Neural crest cell (in vitro differentiated cells): ENCODE measurements around the gene ENO2. TPM values are rescaled to one million over a fixed set of nuclear protein-coding genes. Genes with fewer than 3 reads are reported as not detected.
A peak's percentile ranks its signal among the peaks of the same experiment; 100 is the strongest.

Experiments used
- DNase-seq: peaks from one replicate; pipeline ENCODE4 v3.0.0; 2021; ENCODE audit warnings: low read depth, mixed read lengths, low spot score
- H3K27ac Mint-ChIP-seq: one replicate; pipeline ENCODE4 v1.8.0; 2021; ENCODE audit warnings: mild to moderate bottlenecking, mixed read lengths; ENCODE audit not compliant: unreplicated experiment
- H3K27me3 Mint-ChIP-seq: 2 replicates; pipeline ENCODE4 v1.8.0; 2021; ENCODE audit warnings: low read depth, mild to moderate bottlenecking, mixed read lengths
- H3K36me3 Mint-ChIP-seq: 2 replicates; pipeline ENCODE4 v1.8.0; 2021; ENCODE audit warnings: low read depth, mild to moderate bottlenecking, mixed read lengths
- H3K4me1 Mint-ChIP-seq: 2 replicates; pipeline ENCODE4 v1.8.0; 2021; ENCODE audit warnings: mixed read lengths
- H3K4me3 Mint-ChIP-seq: one replicate; pipeline ENCODE4 v1.8.0; 2021; ENCODE audit warnings: mild to moderate bottlenecking, mixed read lengths
- H3K9me3 Mint-ChIP-seq: 2 replicates; pipeline ENCODE4 v1.8.0; 2021; ENCODE audit warnings: mixed read lengths
- microRNA-seq: library from miRNA; unstranded; fragments of <30 nt; microRNA quantifications from one replicate; pipeline ENCODE4, GENCODE V29; 2020
- total RNA-seq: library from RNA; stranded (reverse); gene quantifications from 2 replicates; pipeline ENCODE4 v1.2.1, GENCODE V29; 2021
- TF ChIP-seq, protein P1 (sequence below): fragments of 200-600 bp; sonication (generic); conservative IDR thresholded peaks from 2 replicates; pipeline ENCODE4 v1.5.0; 2021; ENCODE audit warnings: antibody characterized with exemption, mild to moderate bottlenecking

The ENO2 gene
- total RNA-seq, 1 donor from 2014 or later = 68.4 TPM

DNA sequence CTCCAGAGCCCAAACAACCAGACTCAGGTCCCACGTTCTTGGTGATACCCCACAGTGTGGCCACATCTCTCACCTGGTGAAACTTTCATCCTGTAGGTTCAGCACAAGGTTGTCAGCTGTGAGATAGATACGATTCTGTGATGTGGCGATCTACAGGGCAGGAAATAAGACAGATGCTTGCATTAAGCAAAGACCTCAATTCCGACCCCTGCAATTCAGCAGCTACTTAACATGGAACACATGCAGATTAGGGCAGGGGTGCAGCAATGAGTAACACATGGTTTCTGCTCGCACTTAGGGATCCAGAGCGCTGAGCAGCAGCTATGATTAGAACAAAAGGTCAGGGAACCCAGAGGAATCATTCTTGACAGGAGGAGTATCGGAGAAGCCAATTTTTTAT, 52.0 kb downstream of the ENO2 start:
- Mint-ChIP-seq H3K9me3 (no peaks in the 10 kb centered on the region), H3K27ac (no peak overlapping the region), H3K27me3 (no peaks in the 10 kb centered on the region), H3K4me3 (peak overlapping the region; percentile 78), H3K4me1 (peaks cover 36% of the 10 kb centered on the region), H3K36me3 (peaks cover 17% of the 10 kb centered on the region)
- TF ChIP-seq, protein P1, sequence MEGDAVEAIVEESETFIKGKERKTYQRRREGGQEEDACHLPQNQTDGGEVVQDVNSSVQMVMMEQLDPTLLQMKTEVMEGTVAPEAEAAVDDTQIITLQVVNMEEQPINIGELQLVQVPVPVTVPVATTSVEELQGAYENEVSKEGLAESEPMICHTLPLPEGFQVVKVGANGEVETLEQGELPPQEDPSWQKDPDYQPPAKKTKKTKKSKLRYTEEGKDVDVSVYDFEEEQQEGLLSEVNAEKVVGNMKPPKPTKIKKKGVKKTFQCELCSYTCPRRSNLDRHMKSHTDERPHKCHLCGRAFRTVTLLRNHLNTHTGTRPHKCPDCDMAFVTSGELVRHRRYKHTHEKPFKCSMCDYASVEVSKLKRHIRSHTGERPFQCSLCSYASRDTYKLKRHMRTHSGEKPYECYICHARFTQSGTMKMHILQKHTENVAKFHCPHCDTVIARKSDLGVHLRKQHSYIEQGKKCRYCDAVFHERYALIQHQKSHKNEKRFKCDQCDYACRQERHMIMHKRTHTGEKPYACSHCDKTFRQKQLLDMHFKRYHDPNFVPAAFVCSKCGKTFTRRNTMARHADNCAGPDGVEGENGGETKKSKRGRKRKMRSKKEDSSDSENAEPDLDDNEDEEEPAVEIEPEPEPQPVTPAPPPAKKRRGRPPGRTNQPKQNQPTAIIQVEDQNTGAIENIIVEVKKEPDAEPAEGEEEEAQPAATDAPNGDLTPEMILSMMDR = no peak
- no peak for DNase-seq

DNA sequence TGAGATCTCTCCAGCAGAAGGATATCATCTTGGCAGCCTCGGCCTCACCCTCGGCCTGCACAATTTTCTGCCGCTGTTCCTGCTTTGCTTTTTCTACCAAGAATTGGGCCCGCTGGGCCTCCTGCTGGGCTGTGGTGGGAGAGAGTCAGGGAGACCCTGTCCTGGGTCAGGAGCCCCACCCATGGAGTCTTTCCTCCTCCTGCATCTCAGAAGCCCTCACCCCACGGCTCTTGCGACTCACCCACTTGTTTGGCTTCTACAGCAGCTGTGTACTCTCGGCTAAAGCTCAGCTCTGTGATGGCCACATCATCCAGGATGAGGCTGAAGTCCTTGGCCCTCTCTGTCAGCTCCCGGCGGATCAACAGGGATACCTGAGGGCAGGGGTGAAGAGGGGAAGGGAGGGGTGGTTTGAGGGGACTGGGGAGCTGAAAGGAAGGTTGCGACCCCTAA, 53.3 kb downstream of the ENO2 start:
- Mint-ChIP-seq H3K36me3 (peaks cover 17% of the 10 kb centered on the region), H3K4me1 (peaks cover 37% of the 10 kb centered on the region), H3K27me3 (no peaks in the 10 kb centered on the region), H3K9me3 (no peaks in the 10 kb centered on the region), H3K4me3 (peak overlapping the region; percentile 62), H3K27ac (no peak overlapping the region)
- TF ChIP-seq, protein P1 = no peak
- no peak for DNase-seq

DNA sequence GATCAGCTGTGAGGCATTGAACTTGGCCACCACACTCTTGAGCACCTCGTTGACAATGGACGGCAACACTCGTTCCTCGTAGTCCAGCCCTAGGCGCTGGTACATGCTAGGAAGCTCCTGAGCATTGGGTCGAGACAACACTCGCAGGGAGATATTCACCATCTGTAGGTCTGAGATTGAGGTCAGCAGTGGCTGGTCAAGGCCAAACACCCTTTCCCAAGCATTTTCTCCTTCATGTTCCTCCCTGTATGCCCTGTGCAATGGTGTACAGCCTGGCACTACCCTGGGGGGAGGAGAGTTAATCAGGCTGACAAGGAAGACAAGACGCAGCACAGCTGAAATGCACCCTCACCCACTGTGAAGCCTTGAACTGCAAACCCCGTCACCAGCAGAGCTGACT, 54.0 kb downstream of the ENO2 start:
- no peak for DNase-seq
- TF ChIP-seq, protein P1 = no peak
- peaks cover 37% of the 10 kb centered on the region for H3K4me1 Mint-ChIP-seq
- peaks cover 17% of the 10 kb centered on the region for H3K36me3 Mint-ChIP-seq
- H3K27me3 Mint-ChIP-seq = no peaks in the 10 kb centered on the region
- no peak overlapping the region for H3K27ac Mint-ChIP-seq
- H3K4me3 Mint-ChIP-seq = peak overlapping the region; percentile 99
- no peaks in the 10 kb centered on the region for H3K9me3 Mint-ChIP-seq

DNA sequence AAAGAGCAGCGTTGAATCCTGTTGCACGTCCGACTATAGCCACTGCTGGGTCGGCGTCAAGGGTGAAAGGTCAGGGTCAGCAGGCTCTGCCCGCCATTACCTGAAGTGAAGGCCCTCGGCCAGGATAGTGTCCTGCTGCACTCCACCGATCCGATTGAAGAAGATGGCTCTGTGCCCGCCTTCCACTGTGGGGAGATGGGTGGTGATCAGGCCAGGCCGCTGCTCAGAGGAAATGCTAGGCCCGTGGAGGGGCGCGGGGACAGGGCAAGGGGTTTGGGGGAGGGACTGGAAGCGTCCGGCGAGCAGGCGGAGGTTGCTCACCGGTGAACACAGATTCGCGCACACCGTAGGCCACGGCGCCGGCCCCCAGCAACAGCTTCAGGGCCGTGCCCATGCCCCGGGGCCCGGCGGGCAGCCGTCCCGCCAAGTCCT, 55.7 kb downstream of the ENO2 start:
- peak overlapping the region; percentile 99 for H3K4me3 Mint-ChIP-seq
- no peaks in the 10 kb centered on the region for H3K9me3 Mint-ChIP-seq
- H3K4me1 Mint-ChIP-seq = peaks cover 35% of the 10 kb centered on the region
- H3K27me3 Mint-ChIP-seq = no peaks in the 10 kb centered on the region
- TF ChIP-seq, protein P1 = no peak
- peaks cover 17% of the 10 kb centered on the region for H3K36me3 Mint-ChIP-seq
- peak overlapping the region; percentile 78 for H3K27ac Mint-ChIP-seq
- DNase-seq = no peak

Small RNA genes within 50 kb of the gene (microRNA-seq; reads per million reads assigned to microRNA genes)
- gene MIR141 = 11.8 reads per million, percentile 23 among the genes with 10 or more reads in this experiment
- gene MIR200C = 296 reads per million, percentile 71 among the genes with 10 or more reads in this experiment

Other genes with a start within 250 kb of the ENO2 start
- gene ZNF384, start 225.2 kb upstream of the ENO2 start, total RNA-seq = 93.2 and 94.3 TPM in 2 replicates
- 8.6 and 8.7 TPM in 2 replicates for gene PIANP, start 213.8 kb upstream of the ENO2 start, total RNA-seq
- 37.5 and 37.7 TPM in 2 replicates for gene COPS7A, start 190.5 kb upstream of the ENO2 start, total RNA-seq
- 203 and 217 TPM in 2 replicates for gene MLF2, start 161.4 kb upstream of the ENO2 start, total RNA-seq
- gene PTMS, start 148.2 kb upstream of the ENO2 start, total RNA-seq = 629 and 669 TPM in 2 replicates
- 4.7 and 4.9 TPM in 2 replicates for gene LAG3, start 142.1 kb upstream of the ENO2 start, total RNA-seq
- 3.8 and 4.1 TPM in 2 replicates for gene CD4, start 125.1 kb upstream of the ENO2 start, total RNA-seq
- gene GPR162, start 92.8 kb upstream of the ENO2 start, total RNA-seq = 16.4 and 17.4 TPM in 2 replicates
- 47.4 and 52.7 TPM in 2 replicates for gene P3H3, start 86.2 kb upstream of the ENO2 start, total RNA-seq
- gene GNB3, start 73.7 kb upstream of the ENO2 start, total RNA-seq = 21.2 and 22.2 TPM in 2 replicates
- 67.9 and 71.7 TPM in 2 replicates for gene CDCA3, start 63.3 kb upstream of the ENO2 start, total RNA-seq
- 172 and 173 TPM in 2 replicates for gene USP5, start 62.4 kb upstream of the ENO2 start, total RNA-seq
- 685 and 713 TPM in 2 replicates for gene TPI1, start 47.0 kb upstream of the ENO2 start, total RNA-seq
- 6.2 and 7.0 TPM in 2 replicates for gene SPSB2, start 41.3 kb upstream of the ENO2 start, total RNA-seq
- 4.8 and 5.2 TPM in 2 replicates for gene LRRC23, start 9.8 kb upstream of the ENO2 start, total RNA-seq
- gene ATN1, start 13.4 kb downstream of the ENO2 start, total RNA-seq = 118 and 122 TPM in 2 replicates
- not detected in 2 replicates for gene RNU7-1, start 29.2 kb downstream of the ENO2 start, total RNA-seq
- gene C12orf57, start 29.4 kb downstream of the ENO2 start, total RNA-seq = 293 and 298 TPM in 2 replicates
- 0.73 and 1.1 TPM in 2 replicates for gene PTPN6, start 36.8 kb downstream of the ENO2 start, total RNA-seq
- gene PHB2, start 56.1 kb downstream of the ENO2 start, total RNA-seq = 330 and 335 TPM in 2 replicates
- 57.5 and 65.5 TPM in 2 replicates for gene EMG1, start 56.3 kb downstream of the ENO2 start, total RNA-seq
- gene LPCAT3, start 103.9 kb downstream of the ENO2 start, total RNA-seq = 29.7 and 32.8 TPM in 2 replicates
- gene C1S, start 146.1 kb downstream of the ENO2 start, total RNA-seq = 2.2 and 3.6 TPM in 2 replicates
- 4.0 and 5.3 TPM in 2 replicates for gene C1R, start 177.9 kb downstream of the ENO2 start, total RNA-seq
- 12.8 and 15.3 TPM in 2 replicates for gene C1RL, start 194.6 kb downstream of the ENO2 start, total RNA-seq
- gene RBP5, start 214.3 kb downstream of the ENO2 start, total RNA-seq = 0.65 and 1.0 TPM in 2 replicates
- gene CLSTN3, start 215.8 kb downstream of the ENO2 start, total RNA-seq = 28.2 and 30.4 TPM in 2 replicates